ENCODE results near the gene DMAP1.

DNA sequence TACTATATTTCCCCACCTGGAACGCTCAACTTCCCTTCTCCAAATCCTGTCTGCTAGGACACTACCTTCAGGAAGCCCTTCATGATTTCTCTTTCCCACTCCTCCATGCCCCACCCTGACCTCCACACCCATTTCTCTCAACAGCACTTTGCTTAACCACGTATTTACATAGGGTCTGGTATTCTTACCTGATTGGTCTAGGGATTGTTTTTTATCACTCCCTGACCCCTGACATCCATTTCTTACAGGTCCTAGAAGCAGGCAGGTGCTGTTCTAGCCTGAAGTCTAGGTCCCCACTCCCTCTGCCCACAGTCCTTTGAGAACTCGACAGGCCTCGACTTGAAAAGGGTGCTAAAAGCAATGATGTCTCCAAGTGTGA, 47.5 kb downstream of the DMAP1 start:
- TF ChIP-seq, protein P1, sequence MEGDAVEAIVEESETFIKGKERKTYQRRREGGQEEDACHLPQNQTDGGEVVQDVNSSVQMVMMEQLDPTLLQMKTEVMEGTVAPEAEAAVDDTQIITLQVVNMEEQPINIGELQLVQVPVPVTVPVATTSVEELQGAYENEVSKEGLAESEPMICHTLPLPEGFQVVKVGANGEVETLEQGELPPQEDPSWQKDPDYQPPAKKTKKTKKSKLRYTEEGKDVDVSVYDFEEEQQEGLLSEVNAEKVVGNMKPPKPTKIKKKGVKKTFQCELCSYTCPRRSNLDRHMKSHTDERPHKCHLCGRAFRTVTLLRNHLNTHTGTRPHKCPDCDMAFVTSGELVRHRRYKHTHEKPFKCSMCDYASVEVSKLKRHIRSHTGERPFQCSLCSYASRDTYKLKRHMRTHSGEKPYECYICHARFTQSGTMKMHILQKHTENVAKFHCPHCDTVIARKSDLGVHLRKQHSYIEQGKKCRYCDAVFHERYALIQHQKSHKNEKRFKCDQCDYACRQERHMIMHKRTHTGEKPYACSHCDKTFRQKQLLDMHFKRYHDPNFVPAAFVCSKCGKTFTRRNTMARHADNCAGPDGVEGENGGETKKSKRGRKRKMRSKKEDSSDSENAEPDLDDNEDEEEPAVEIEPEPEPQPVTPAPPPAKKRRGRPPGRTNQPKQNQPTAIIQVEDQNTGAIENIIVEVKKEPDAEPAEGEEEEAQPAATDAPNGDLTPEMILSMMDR (IDR thresholded peaks at IDR 0.05) = no peak
- TF ChIP-seq POLR2A (IDR thresholded peaks at IDR 0.05) (no peak), EP300 (IDR thresholded peaks at IDR 0.05) (no peak)
